GM23338 (cell line): ENCODE results near the gene LCP1.

Experiments used
- CREB1 ChIP-seq: fragments of 250-450 bp; sonication (Bioruptor Pico); IDR thresholded peaks from 2 replicates; pipeline ENCODE4 v1.5.0; 2020; ENCODE audit warnings: low read depth, mild to moderate bottlenecking, moderate library complexity
- ETS1 ChIP-seq: IDR thresholded peaks from 2 replicates; pipeline ENCODE4 v1.6.1; 2016; ENCODE audit warnings: antibody characterized with exemption
- EZH2 ChIP-seq: fragments of 200-600 bp; sonication (generic); IDR thresholded peaks from one replicate; pipeline ENCODE4 v1.8.0; 2017; ENCODE audit warnings: antibody characterized with exemption, mild to moderate bottlenecking, low read depth; ENCODE audit not compliant: unreplicated experiment
- EZH2phosphoT487 ChIP-seq: fragments of 200-600 bp; sonication (generic); IDR thresholded peaks from one replicate; pipeline ENCODE4 v1.8.1; 2018; ENCODE audit warnings: antibody characterized with exemption; ENCODE audit not compliant: unreplicated experiment
- NANOG ChIP-seq: IDR thresholded peaks from 2 replicates; pipeline ENCODE4 v1.6.1; 2016; ENCODE audit warnings: antibody characterized with exemption, borderline replicate concordance
- POLR2AphosphoS5 ChIP-seq: IDR thresholded peaks from 2 replicates; pipeline ENCODE4 v1.6.1; 2016; ENCODE audit warnings: antibody characterized with exemption, low read depth
- REST ChIP-seq: IDR thresholded peaks from one replicate; pipeline ENCODE4 v1.6.1; 2018; ENCODE audit warnings: antibody characterized with exemption; ENCODE audit not compliant: unreplicated experiment
- STAT1 ChIP-seq: IDR thresholded peaks from one replicate; pipeline ENCODE4 v1.6.1; 2016; ENCODE audit warnings: antibody characterized with exemption; ENCODE audit not compliant: unreplicated experiment
- ZNF114 ChIP-seq: fragments of 250-450 bp; sonication (Bioruptor Pico); IDR thresholded peaks from 2 replicates; pipeline ENCODE4 v1.5.0; 2020; ENCODE audit warnings: mild to moderate bottlenecking, moderate library complexity
- ZNF462 ChIP-seq: fragments of 250-450 bp; sonication (Bioruptor Pico); IDR thresholded peaks from 2 replicates; pipeline ENCODE4 v1.5.0; 2020; ENCODE audit warnings: mild to moderate bottlenecking, moderate library complexity
- TF ChIP-seq, protein P1 (sequence below), 2 experiments: fragments of 200-600 bp in 1 of 2; sonication (generic) in 1 of 2; conservative IDR thresholded peaks; 2 replicates each; pipeline versions ENCODE4 v1.5.1 to v1.6.1; 2016 to 2017; ENCODE audit warnings: antibody characterized with exemption in 2 of 2, low read depth in 2 of 2, mild to moderate bottlenecking in 2 of 2, moderate library complexity in 1 of 2

DNA sequence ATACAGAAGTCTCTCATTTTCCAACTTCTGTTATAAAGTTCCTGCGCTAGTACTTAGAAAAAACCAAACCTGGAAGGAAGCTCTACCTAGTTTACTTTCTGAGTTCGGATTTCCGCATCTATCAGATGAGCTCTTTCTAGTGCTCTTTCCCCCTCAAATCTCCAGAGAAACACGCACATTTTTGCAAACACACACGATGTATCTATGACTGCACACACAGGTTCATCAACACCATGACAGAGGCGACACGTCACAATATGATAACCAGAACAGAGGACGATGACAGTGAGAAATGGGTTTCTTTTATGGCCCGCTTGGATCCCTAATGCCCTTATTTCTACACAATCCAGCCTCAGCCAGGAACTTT is 29.1 kb upstream of the LCP1 start:
- no peak for TF ChIP-seq EZH2
- TF ChIP-seq, protein P1, sequence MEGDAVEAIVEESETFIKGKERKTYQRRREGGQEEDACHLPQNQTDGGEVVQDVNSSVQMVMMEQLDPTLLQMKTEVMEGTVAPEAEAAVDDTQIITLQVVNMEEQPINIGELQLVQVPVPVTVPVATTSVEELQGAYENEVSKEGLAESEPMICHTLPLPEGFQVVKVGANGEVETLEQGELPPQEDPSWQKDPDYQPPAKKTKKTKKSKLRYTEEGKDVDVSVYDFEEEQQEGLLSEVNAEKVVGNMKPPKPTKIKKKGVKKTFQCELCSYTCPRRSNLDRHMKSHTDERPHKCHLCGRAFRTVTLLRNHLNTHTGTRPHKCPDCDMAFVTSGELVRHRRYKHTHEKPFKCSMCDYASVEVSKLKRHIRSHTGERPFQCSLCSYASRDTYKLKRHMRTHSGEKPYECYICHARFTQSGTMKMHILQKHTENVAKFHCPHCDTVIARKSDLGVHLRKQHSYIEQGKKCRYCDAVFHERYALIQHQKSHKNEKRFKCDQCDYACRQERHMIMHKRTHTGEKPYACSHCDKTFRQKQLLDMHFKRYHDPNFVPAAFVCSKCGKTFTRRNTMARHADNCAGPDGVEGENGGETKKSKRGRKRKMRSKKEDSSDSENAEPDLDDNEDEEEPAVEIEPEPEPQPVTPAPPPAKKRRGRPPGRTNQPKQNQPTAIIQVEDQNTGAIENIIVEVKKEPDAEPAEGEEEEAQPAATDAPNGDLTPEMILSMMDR (conservative IDR thresholded peaks at IDR 0.05; ENCODE audit: low read depth in 2 of 2) = no peak
- TF ChIP-seq ETS1 = no peak
- no peak for TF ChIP-seq EZH2phosphoT487
- TF ChIP-seq NANOG = no peak
- no peak for TF ChIP-seq STAT1
- no peak for TF ChIP-seq POLR2AphosphoS5
- TF ChIP-seq REST = no peak
- TF ChIP-seq CREB1 (CRISPR knock-in tag) = no peak
- TF ChIP-seq ZNF114 (CRISPR knock-in tag) = no peak
- no peak for TF ChIP-seq ZNF462 (CRISPR knock-in tag)
